OCI-LY1 (cell line): ENCODE measurements around the gene ASGR1.
"Not testable (repeated sequence)": the region's sequence is repeated elsewhere in the genome, so short reads cannot be mapped to it uniquely, and the experiment has no call there.

ENCODE experiments used
- H2AFZ ChIP-seq: fragments of 200-600 bp; sonication (generic), shearing (Covaris generic); 2 replicates; pipeline ENCODE4 v1.6.0; 2014; ENCODE audit warnings: antibody characterized with exemption, mild to moderate bottlenecking, low read length
- H3F3A ChIP-seq: fragments of 200-600 bp; sonication (generic), shearing (Covaris generic); 2 replicates; pipeline ENCODE4 v1.6.0; 2014; ENCODE audit warnings: mild to moderate bottlenecking, antibody characterized with exemption, low read length, moderate library complexity; ENCODE audit not compliant: insufficient read depth
- H3K27ac ChIP-seq: fragments of 200-600 bp; sonication (generic); 2 replicates; pipeline ENCODE4 v1.5.1; 2014; ENCODE audit warnings: low read length, mixed run types, mild to moderate bottlenecking, low read depth; ENCODE audit not compliant: poor library complexity, severe bottlenecking
- H3K27me3 ChIP-seq: fragments of 200-600 bp; sonication (generic); 2 replicates; pipeline ENCODE4 v1.6.0; 2014; ENCODE audit warnings: antibody characterized with exemption, mild to moderate bottlenecking, low read length, moderate library complexity; ENCODE audit not compliant: insufficient read depth
- H3K36me3 ChIP-seq: fragments of 200-600 bp; sonication (generic); 2 replicates; pipeline ENCODE4 v1.6.1; 2014; ENCODE audit warnings: mild to moderate bottlenecking, antibody characterized with exemption, low read length, moderate library complexity, mixed read lengths; ENCODE audit not compliant: insufficient read depth
- H3K4me1 ChIP-seq: fragments of 200-600 bp; sonication (generic); 2 replicates; pipeline ENCODE4 v1.5.1; 2014; ENCODE audit warnings: mild to moderate bottlenecking, low read length, moderate library complexity; ENCODE audit not compliant: insufficient read depth, severe bottlenecking
- H3K4me2 ChIP-seq: fragments of 200-600 bp; sonication (generic), shearing (Covaris generic); 2 replicates; pipeline ENCODE4 v1.6.1; 2014; ENCODE audit warnings: low read length
- H3K4me3 ChIP-seq: fragments of 200-600 bp; sonication (generic); 2 replicates; pipeline ENCODE4 v1.5.1; 2014; ENCODE audit warnings: low read length, low read depth, mild to moderate bottlenecking, mixed read lengths; ENCODE audit not compliant: poor library complexity, severe bottlenecking
- H3K79me2 ChIP-seq: fragments of 200-600 bp; shearing (Covaris generic); 2 replicates; pipeline ENCODE4 v1.6.1; 2016; ENCODE audit warnings: mixed run types, low read length, mixed read lengths; ENCODE audit not compliant: insufficient read depth
- H3K9ac ChIP-seq: fragments of 200-600 bp; sonication (generic), shearing (Covaris generic); 2 replicates; pipeline ENCODE4 v1.6.1; 2014; ENCODE audit warnings: mild to moderate bottlenecking, low read length, mixed read lengths
- H3K9me2 ChIP-seq: fragments of 200-600 bp; sonication (generic), shearing (Covaris generic); 2 replicates; pipeline ENCODE4 v1.6.1; 2014; ENCODE audit warnings: low read depth, mild to moderate bottlenecking, low read length, mixed read lengths
- H3K9me3 ChIP-seq: fragments of 200-600 bp; shearing (Covaris generic); 2 replicates; pipeline ENCODE4 v1.6.1; 2014; ENCODE audit warnings: low read length, mixed read lengths
- H4K20me1 ChIP-seq: fragments of 200-600 bp; sonication (generic), shearing (Covaris generic); 2 replicates; pipeline ENCODE4 v1.6.0; 2016; ENCODE audit warnings: mild to moderate bottlenecking, low read length; ENCODE audit not compliant: insufficient read depth
- EZH2 ChIP-seq: fragments of 200-600 bp; sonication (generic), shearing (Covaris generic); IDR thresholded peaks from 2 replicates; pipeline ENCODE4 v1.8.0; 2017; ENCODE audit warnings: borderline replicate concordance, mixed run types, mild to moderate bottlenecking, antibody characterized with exemption, low read length, moderate library complexity, mixed read lengths
- TF ChIP-seq, protein P1 (sequence below): fragments of 200-600 bp; sonication (generic), shearing (Covaris generic); IDR thresholded peaks from 2 replicates; pipeline ENCODE4 v1.5.1; 2017; ENCODE audit warnings: mild to moderate bottlenecking, antibody characterized with exemption, low read length, moderate library complexity, mixed read lengths

Gene ASGR1

DNA sequence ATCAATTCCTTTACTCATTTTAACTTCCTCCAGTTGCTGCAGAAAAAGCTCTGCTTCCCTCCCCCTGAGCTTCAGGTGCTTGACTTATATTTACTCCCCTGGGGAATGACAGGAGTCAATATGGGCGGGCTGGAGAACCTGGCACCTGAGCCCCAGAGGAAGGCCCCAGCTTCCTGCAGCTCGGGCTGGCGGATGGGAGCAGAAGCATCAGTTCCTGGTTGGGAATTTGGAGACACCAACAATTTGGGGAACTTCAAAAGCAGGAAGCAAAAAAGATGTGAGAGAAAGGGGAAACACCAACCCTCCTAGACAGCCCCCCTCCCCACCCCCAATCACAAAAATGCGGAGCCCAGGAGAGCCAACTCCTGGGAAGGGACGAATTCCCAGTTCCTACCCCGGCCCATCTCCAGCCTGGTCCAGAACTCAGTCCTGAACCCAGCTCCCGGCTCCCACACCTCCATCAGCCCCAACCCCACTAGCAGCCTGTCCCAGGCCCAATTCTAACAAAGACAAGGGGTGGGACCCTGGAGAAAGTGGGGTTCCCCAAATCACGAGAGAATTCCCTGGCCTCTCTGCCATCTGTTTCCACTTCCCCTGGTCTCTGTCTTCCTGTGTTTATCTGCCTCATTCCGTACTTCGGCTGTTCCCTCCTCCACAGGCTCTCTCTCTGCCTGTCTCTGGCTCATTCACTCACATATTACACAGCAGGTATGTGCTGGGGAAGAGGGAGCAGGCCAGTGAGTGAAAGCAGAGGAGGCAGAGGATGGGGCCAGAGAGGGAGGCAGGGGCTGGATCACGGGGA, 48.3 kb downstream of the ASGR1 start:
- no peaks in the 10 kb centered on the region for H3K79me2 ChIP-seq
- peaks cover 5% of the 10 kb centered on the region for H3K27me3 ChIP-seq
- no peaks in the 10 kb centered on the region for H3K36me3 ChIP-seq
- no peaks in the 10 kb centered on the region for H3F3A ChIP-seq
- H2AFZ ChIP-seq, result no peak overlapping the region
- TF ChIP-seq, protein P1, sequence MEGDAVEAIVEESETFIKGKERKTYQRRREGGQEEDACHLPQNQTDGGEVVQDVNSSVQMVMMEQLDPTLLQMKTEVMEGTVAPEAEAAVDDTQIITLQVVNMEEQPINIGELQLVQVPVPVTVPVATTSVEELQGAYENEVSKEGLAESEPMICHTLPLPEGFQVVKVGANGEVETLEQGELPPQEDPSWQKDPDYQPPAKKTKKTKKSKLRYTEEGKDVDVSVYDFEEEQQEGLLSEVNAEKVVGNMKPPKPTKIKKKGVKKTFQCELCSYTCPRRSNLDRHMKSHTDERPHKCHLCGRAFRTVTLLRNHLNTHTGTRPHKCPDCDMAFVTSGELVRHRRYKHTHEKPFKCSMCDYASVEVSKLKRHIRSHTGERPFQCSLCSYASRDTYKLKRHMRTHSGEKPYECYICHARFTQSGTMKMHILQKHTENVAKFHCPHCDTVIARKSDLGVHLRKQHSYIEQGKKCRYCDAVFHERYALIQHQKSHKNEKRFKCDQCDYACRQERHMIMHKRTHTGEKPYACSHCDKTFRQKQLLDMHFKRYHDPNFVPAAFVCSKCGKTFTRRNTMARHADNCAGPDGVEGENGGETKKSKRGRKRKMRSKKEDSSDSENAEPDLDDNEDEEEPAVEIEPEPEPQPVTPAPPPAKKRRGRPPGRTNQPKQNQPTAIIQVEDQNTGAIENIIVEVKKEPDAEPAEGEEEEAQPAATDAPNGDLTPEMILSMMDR, result no peak
- no peak for TF ChIP-seq EZH2
- no peaks in the 10 kb centered on the region for H4K20me1 ChIP-seq
- no peak overlapping the region for H3K4me3 ChIP-seq
- no peak overlapping the region for H3K9ac ChIP-seq
- no peaks in the 10 kb centered on the region for H3K9me2 ChIP-seq
- H3K27ac ChIP-seq, result no peak overlapping the region
- H3K9me3 ChIP-seq, result no peaks in the 10 kb centered on the region
- no peak overlapping the region for H3K4me2 ChIP-seq
- H3K4me1 ChIP-seq, result peaks cover 5% of the 10 kb centered on the region

DNA sequence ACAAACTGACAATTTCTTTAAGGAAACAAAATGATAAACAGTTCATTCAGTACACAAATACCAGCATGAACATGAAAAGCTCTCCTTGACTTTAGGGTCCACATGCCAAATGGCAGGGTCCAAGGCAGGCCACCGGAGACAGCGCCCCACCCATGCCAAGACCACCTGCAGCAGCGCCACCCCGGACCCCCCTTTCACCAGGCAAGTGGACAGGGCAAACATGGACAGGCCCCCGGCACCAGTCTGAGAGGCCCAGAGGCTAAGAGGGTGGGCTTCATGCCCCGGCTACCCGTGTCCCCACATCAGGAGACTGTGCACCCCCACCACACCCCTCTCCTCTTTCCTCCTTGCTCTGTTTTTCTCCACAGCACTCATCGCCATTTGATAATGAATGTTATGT, 49.9 kb downstream of the ASGR1 start:
- Histone ChIP-seq H3K4me1 (peaks cover 5% of the 10 kb centered on the region), H3K9me2 (no peaks in the 10 kb centered on the region), H3K27me3 (peaks cover 5% of the 10 kb centered on the region), H3K9ac (no peak overlapping the region), H3F3A (no peaks in the 10 kb centered on the region), H2AFZ (no peak overlapping the region), H3K9me3 (no peaks in the 10 kb centered on the region), H3K4me2 (no peak overlapping the region), H4K20me1 (no peaks in the 10 kb centered on the region), H3K27ac (no peak overlapping the region), H3K36me3 (no peaks in the 10 kb centered on the region), H3K4me3 (no peak overlapping the region), H3K79me2 (no peaks in the 10 kb centered on the region)
- no peak for TF ChIP-seq EZH2
- TF ChIP-seq, protein P1, result no peak

DNA sequence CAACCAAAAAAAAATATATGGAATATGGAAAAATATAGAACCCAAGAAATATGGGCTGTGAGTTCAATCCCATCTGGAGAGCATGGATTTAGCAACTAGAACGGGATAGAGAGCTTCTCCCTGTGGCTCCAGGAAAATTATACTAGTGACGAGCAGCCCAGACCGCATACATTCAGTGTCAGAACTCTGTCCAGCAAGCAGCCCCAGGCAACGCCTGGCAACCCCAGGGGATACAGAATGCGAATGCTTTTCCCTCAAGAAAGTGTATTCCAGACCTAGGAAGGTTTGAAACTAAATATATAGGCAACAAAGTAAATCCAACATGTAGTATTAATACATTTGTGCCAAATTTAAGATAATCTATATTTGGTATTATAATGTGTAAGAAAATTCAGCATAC, 51.0 kb downstream of the ASGR1 start:
- Histone ChIP-seq H3K4me1 (peaks cover 5% of the 10 kb centered on the region), H3K4me3 (no peak overlapping the region), H2AFZ (no peak overlapping the region)

DNA sequence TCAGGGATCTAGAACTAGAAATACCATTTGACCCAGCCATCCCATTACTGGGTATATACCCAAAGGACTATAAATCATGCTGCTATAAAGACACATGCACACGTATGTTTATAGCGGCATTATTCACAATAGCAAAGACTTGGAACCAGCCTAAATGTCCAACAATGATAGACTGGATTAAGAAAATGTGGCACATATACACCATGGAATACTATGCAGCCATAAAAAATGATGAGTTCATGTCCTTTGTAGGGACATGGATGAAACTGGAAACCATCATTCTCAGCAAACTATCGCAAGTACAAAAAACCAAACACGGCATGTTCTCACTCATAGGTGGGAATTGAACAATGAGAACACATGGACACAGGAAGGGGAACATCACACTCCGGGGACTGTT, 51.7 kb downstream of the ASGR1 start:
- H4K20me1 ChIP-seq, H3K9ac ChIP-seq, H3K36me3 ChIP-seq, H2AFZ ChIP-seq, H3K4me3 ChIP-seq, H3K4me2 ChIP-seq, H3F3A ChIP-seq, H3K9me2 ChIP-seq, H3K27ac ChIP-seq, H3K4me1 ChIP-seq, H3K79me2 ChIP-seq, H3K9me3 ChIP-seq, H3K27me3 ChIP-seq: not testable (repeated sequence)

More for the DNA sequence above, 51.0 kb downstream of the ASGR1 start:
- H3K36me3 ChIP-seq, result no peaks in the 10 kb centered on the region
- no peaks in the 10 kb centered on the region for H3K9me2 ChIP-seq
- H3K79me2 ChIP-seq, result no peaks in the 10 kb centered on the region
- no peaks in the 10 kb centered on the region for H4K20me1 ChIP-seq
- no peak overlapping the region for H3K4me2 ChIP-seq
- TF ChIP-seq EZH2, result no peak
- TF ChIP-seq, protein P1, result no peak
- H3K9ac ChIP-seq, result no peak overlapping the region
- H3K27me3 ChIP-seq, result peaks cover 2% of the 10 kb centered on the region; the same call in 1 of the 2 replicates
- no peak overlapping the region for H3K27ac ChIP-seq
- no peaks in the 10 kb centered on the region for H3F3A ChIP-seq
- no peaks in the 10 kb centered on the region for H3K9me3 ChIP-seq

DNA sequence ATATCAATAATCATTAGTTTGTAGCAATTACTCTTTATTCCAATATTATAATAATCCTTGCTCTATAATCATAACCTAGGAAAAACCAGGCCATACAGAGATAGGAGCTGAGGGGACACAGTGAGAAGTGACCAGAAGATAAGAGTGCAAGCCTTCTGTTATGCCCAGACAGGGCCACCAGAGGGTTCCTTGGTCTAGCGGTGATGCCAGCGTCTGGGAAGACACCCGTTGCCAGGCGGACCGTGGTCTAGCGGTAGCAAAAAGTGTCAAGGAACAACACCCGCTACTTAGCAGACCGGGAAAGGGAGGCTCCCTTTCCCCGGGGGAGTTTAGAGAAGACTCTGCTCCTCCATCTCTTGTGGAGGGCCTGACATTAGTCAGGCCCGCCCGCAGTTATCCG, 52.8 kb downstream of the ASGR1 start:
- not testable (repeated sequence) for H3K9ac ChIP-seq, H3K79me2 ChIP-seq, H3K4me2 ChIP-seq, H3K9me3 ChIP-seq, H2AFZ ChIP-seq, H3K9me2 ChIP-seq, H3F3A ChIP-seq, H3K27me3 ChIP-seq, H3K4me3 ChIP-seq, H3K4me1 ChIP-seq, H3K36me3 ChIP-seq, H3K27ac ChIP-seq, H4K20me1 ChIP-seq
